B cell (primary cell): ENCODE data around the gene HTR7. TPM values are rescaled to one million over a fixed set of nuclear protein-coding genes. Genes with fewer than 3 reads are reported as not detected.

Source experiments
- ATAC-seq: fragments of 200-7000 bp; cut with Tn5 transposase; one replicate; pipeline ENCODE4 v1.10.0; 2021; ENCODE audit warnings: low read depth, mild to moderate bottlenecking, moderate number of reproducible peaks, moderate library complexity
- CTCF ChIA-PET: fragments of 350-600 bp; sonication (Branson Sonifier 250); formaldehyde crosslinking; loops from one replicate; lab custom pipeline; 2021; ENCODE audit warnings: antibody characterized with exemption, inconsistent platforms; lab: Charles Lee
- POLR2A ChIA-PET: fragments of 350-600 bp; sonication (Branson Sonifier 250); formaldehyde crosslinking; loops from one replicate; lab custom pipeline; 2021; ENCODE audit warnings: antibody characterized with exemption; lab: Charles Lee
- DNase-seq: peaks from one replicate; pipeline ENCODE4 v3.0.0; 2013
- H2AFZ ChIP-seq: 2 replicates; pipeline ENCODE4 v1.6.1; 2012; ENCODE audit warnings: mild to moderate bottlenecking, low read depth, low read length; ENCODE audit not compliant: insufficient read depth, poor library complexity, severe bottlenecking
- H3K27ac ChIP-seq, 2 donors: 1 replicate in 1 of 2; 2 replicates in 1 of 2; pipeline ENCODE4 v1.5.1; 2012 to 2013; ENCODE audit warnings: low read length in 2 of 2, mild to moderate bottlenecking in 2 of 2, moderate library complexity in 1 of 2
- H3K27me3 ChIP-seq, 4 experiments: fragments of 200-600 bp in 1 of 4; sonication (generic) in 1 of 4; replicated peaks in 1 of 4; 1 replicate in 2 of 4; 2 replicates in 2 of 4; pipeline versions ENCODE4 v1.6.1 to v1.7.0; 2013 to 2016; ENCODE audit warnings: low read length in 3 of 4, mild to moderate bottlenecking in 2 of 4, mixed read lengths in 1 of 4, moderate library complexity in 1 of 4; ENCODE audit not compliant: insufficient read depth in 4 of 4, control insufficient read depth in 3 of 4; ENCODE audit errors: control extremely low read depth in 1 of 4
- H3K36me3 ChIP-seq, 2 experiments: replicated peaks in 1 of 2; 1 replicate in 1 of 2; 2 replicates in 1 of 2; pipeline versions ENCODE4 v1.6.1 to v1.7.1; 2013; ENCODE audit warnings: low read length in 1 of 2; ENCODE audit not compliant: insufficient read depth in 2 of 2, control insufficient read depth in 1 of 2; ENCODE audit errors: control extremely low read depth in 1 of 2, extremely low read depth in 1 of 2
- H3K4me1 ChIP-seq, 2 donors: fragments of 200-600 bp in 1 of 2; sonication (generic) in 1 of 2; 1 replicate in 1 of 2; 2 replicates in 1 of 2; pipeline versions ENCODE4 v1.5.1 to v1.6.1; 2013 to 2017; ENCODE audit warnings: low read length in 2 of 2; ENCODE audit not compliant: control insufficient read depth in 2 of 2, insufficient read depth in 2 of 2
- H3K4me2 ChIP-seq: replicated peaks from 2 replicates; pipeline ENCODE3; 2012; ENCODE audit warnings: mild to moderate bottlenecking, low read depth, low read length; ENCODE audit not compliant: poor library complexity, severe bottlenecking
- H3K4me3 ChIP-seq, 5 experiments: fragments of 200-600 bp in 1 of 5; sonication (generic) in 1 of 5; 1 replicate in 3 of 5; 2 replicates in 2 of 5; pipeline versions ENCODE4 v1.5.1 to v1.7.0; 2011 to 2016; ENCODE audit warnings: low read length in 4 of 5, mild to moderate bottlenecking in 4 of 5, low read depth in 2 of 5, control low read depth in 1 of 5, moderate library complexity in 1 of 5; ENCODE audit not compliant: insufficient read depth in 1 of 5; ENCODE audit errors: control extremely low read depth in 1 of 5, extremely low read depth in 1 of 5
- H3K79me2 ChIP-seq: fragments of 200-600 bp; sonication (generic); one replicate; pipeline ENCODE4 v1.6.0; 2016; ENCODE audit warnings: low read length; ENCODE audit not compliant: control insufficient read depth, insufficient read depth
- H3K9ac ChIP-seq: fragments of 200-600 bp; sonication (generic); 2 replicates; pipeline ENCODE4 v1.6.1; 2017; ENCODE audit warnings: mild to moderate bottlenecking, low read length, moderate library complexity
- H3K9me3 ChIP-seq, 3 donors: one replicate each; pipeline versions ENCODE4 v1.6.1 to v1.7.1; 2013; ENCODE audit warnings: low read length in 2 of 3; ENCODE audit not compliant: control insufficient read depth in 2 of 3, insufficient read depth in 1 of 3; ENCODE audit errors: control extremely low read depth in 1 of 3
- H4K20me1 ChIP-seq: 2 replicates; pipeline ENCODE4 v1.6.0; 2012; ENCODE audit warnings: mild to moderate bottlenecking, low read length; ENCODE audit not compliant: insufficient read depth, control insufficient read depth, poor library complexity, severe bottlenecking
- H3K27ac Mint-ChIP-seq: one replicate; pipeline ENCODE4 v1.8.0; 2021; ENCODE audit warnings: mixed read lengths
- H3K27me3 Mint-ChIP-seq: one replicate; pipeline ENCODE4 v1.8.0; 2021; ENCODE audit warnings: mixed read lengths
- H3K4me1 Mint-ChIP-seq: one replicate; pipeline ENCODE4 v1.8.0; 2021; ENCODE audit warnings: mixed read lengths
- H3K4me3 Mint-ChIP-seq: one replicate; pipeline ENCODE4 v1.8.0; 2021; ENCODE audit warnings: mixed read lengths
- H3K9me3 Mint-ChIP-seq: one replicate; pipeline ENCODE4 v1.8.0; 2022; ENCODE audit warnings: mixed read lengths; ENCODE audit not compliant: insufficient read depth
- EZH2 ChIP-seq: IDR thresholded peaks from 2 replicates; pipeline ENCODE4 v1.6.1; 2012; ENCODE audit warnings: borderline replicate concordance, low read depth, mild to moderate bottlenecking, moderate library complexity, low read length; ENCODE audit not compliant: insufficient read depth, poor library complexity, severe bottlenecking
- WGBS: methylation state at CpG from one replicate; pipeline ENCODE4 v1.1.5; 2013; ENCODE audit warnings: missing lambda C conversion rate; ENCODE audit not compliant: insufficient coverage; 5-methylcytosine and 5-hydroxymethylcytosine counted together
- intact Hi-C: fragments of 100-400 bp; cut with micrococcal nuclease; formaldehyde crosslinking; loops from one replicate; pipeline ENCODE4 v1.10.0; 2022
- polyA plus RNA-seq: library from polyadenylated mRNA; depleted of rRNA; stranded (reverse); fragments of >200 nt; gene quantifications from 2 replicates; pipeline ENCODE4 v1.2.3, GENCODE V29; 2012
- total RNA-seq, 2 donors: library from RNA; stranded (reverse); fragments of 120-200 nt in 1 of 2; gene quantifications; 1 replicate in 1 of 2; 2 replicates in 1 of 2; pipeline versions ENCODE4 v1.2.3 to v1.2.4, GENCODE V29; 2013 to 2022
- TF ChIP-seq, protein P1 (sequence below): fragments of 200-600 bp; IDR thresholded peaks from one replicate; pipeline ENCODE4 v1.8.0; 2022; ENCODE audit warnings: antibody characterized with exemption, mild to moderate bottlenecking

Gene HTR7
- total and polyA plus RNA-seq, 2 donors (not counting 1 experiment from before 2014, with no cell fraction given): 0.03 TPM; not detected in 1

DNA sequence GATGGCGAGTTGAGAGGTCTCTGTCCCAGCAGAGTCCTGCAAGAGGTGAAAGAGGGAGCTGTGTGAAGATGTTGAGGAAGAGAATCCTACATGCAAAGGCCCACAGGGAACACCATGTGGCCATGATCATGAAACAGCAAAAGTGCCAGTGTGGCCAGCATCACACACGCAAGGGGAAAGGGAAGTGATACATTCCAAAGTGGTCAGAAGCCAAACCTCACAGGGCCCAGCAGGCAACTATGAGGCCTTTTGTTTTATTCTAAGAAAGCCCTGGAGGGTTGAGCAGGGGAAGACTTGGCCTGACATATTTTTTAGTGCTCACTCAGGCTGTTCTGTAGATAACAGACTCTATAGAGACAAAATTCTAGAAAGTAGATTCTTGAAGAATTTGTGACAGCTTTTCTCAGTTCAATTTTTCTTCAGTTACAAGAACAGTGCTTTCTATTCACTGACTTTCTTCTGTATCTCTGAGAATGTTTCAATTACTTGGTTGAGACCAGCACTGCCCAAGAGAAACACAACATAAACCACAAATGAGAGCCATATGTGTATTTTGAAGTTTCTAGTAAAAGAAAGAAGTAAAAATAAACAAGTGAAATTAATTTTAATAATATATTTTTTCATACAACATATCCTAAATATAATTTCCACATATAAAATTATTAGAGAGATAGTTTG lies 82.3 kb downstream of the HTR7 start:
- 36% methylated on average over 2 of the region's 2 CpGs for WGBS
- Histone ChIP-seq H3K36me3 (no peaks in the 10 kb centered on the region), H3K9me3 (peaks cover 0 to 12% (median 0%) of the 10 kb centered on the region in 3 donors), H3K27me3 (peaks cover 0 to 4% (median 0%) of the 10 kb centered on the region in 4 experiments), H3K27ac (no peak overlapping the region), H3K79me2 (no peaks in the 10 kb centered on the region), H4K20me1 (no peaks in the 10 kb centered on the region), H3K4me1 (no peaks in the 10 kb centered on the region), H2AFZ (no peak overlapping the region), H3K4me3 (no peak overlapping the region), H3K9ac (no peak overlapping the region), H3K4me2 (no peak overlapping the region)
- Mint-ChIP-seq H3K27me3 (peaks cover 8% of the 10 kb centered on the region), H3K9me3 (no peaks in the 10 kb centered on the region), H3K27ac (no peak overlapping the region), H3K4me1 (no peaks in the 10 kb centered on the region), H3K4me3 (no peak overlapping the region)
- intact Hi-C loops: no loop called here
- ChIA-PET POLR2A (no interaction called here), CTCF (no interaction called here)
- DNase-seq (no peak), ATAC-seq (no peak)
- TF ChIP-seq, protein P1, sequence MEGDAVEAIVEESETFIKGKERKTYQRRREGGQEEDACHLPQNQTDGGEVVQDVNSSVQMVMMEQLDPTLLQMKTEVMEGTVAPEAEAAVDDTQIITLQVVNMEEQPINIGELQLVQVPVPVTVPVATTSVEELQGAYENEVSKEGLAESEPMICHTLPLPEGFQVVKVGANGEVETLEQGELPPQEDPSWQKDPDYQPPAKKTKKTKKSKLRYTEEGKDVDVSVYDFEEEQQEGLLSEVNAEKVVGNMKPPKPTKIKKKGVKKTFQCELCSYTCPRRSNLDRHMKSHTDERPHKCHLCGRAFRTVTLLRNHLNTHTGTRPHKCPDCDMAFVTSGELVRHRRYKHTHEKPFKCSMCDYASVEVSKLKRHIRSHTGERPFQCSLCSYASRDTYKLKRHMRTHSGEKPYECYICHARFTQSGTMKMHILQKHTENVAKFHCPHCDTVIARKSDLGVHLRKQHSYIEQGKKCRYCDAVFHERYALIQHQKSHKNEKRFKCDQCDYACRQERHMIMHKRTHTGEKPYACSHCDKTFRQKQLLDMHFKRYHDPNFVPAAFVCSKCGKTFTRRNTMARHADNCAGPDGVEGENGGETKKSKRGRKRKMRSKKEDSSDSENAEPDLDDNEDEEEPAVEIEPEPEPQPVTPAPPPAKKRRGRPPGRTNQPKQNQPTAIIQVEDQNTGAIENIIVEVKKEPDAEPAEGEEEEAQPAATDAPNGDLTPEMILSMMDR: no peak
- TF ChIP-seq EZH2: no peak
